ENCODE results near the gene NEO1. TPM values are rescaled to one million over a fixed set of nuclear protein-coding genes. Genes with fewer than 3 reads are reported as not detected.
A peak's percentile ranks its signal among the peaks of the same experiment; 100 is the strongest.

The NEO1 gene
- total RNA-seq, 1 experiment from 2014 or later, result 41.8 TPM

- H4K20me1 ChIP-seq (ENCODE audit: control insufficient read depth, insufficient read depth, insufficient read length), result no peaks in the 10 kb centered on the region
- no peak overlapping the region for H3K4me2 ChIP-seq (ENCODE audit: insufficient read depth, insufficient read length, low read length)
- H3K56ac ChIP-seq (ENCODE audit: insufficient read length, low read depth, low read length), result no peak overlapping the region
- H2BK120ac ChIP-seq (ENCODE audit: low read depth, low read length, poor library complexity, severe bottlenecking), result no peak overlapping the region
- H3K23me2 ChIP-seq (ENCODE audit: insufficient read length, low read depth, low read length, poor library complexity, severe bottlenecking), result no peaks in the 10 kb centered on the region
- no peak overlapping the region for H2AFZ ChIP-seq (ENCODE audit: low read length)
- H3K4ac ChIP-seq (ENCODE audit: low read depth, low read length), result no peak overlapping the region
- H3K4me1 ChIP-seq (ENCODE audit: insufficient read depth, low read length), result no peaks in the 10 kb centered on the region
- no peak overlapping the region for H3K9ac ChIP-seq (ENCODE audit: extremely low read depth, insufficient read length, low read length)
- DNase-seq, result no peak
- no peak overlapping the region for H3T11ph ChIP-seq (ENCODE audit: low read length)
- H3K18ac ChIP-seq (ENCODE audit: insufficient read length, low read depth, low read length), result no peak overlapping the region
- peaks cover 2 to 60% (median 43%) of the 10 kb centered on the region in 3 experiments; a peak in 5 of 7 replicates for H3K36me3 Mint-ChIP-seq (ENCODE audit: insufficient read depth in 1 of 3, low read depth in 3 of 3)
- H4K5ac ChIP-seq (ENCODE audit: insufficient read length, low read depth, low read length), result no peak overlapping the region
- H3K14ac ChIP-seq (ENCODE audit: insufficient read depth, low read length), result no peak overlapping the region
- no peak for TF ChIP-seq CTCF (conservative IDR thresholded peaks at IDR 0.05)
- 0 out of 7 replicates have a peak overlapping the region, but pooled peaks of 1 of the 3 experiments have one; percentile 5 for H3K27ac Mint-ChIP-seq
- H3K27me3 ChIP-seq (ENCODE audit: insufficient read depth, low read length), result no peaks in the 10 kb centered on the region
- H2BK12ac ChIP-seq (ENCODE audit: insufficient read length, low read depth, low read length), result no peak overlapping the region
- H3K79me1 ChIP-seq (ENCODE audit: insufficient read depth, low read depth, low read length, poor library complexity, severe bottlenecking), result no peaks in the 10 kb centered on the region
- H3K23ac ChIP-seq (ENCODE audit: insufficient read length, low read depth, low read length), result no peak overlapping the region
- no peak overlapping the region for H2AK5ac ChIP-seq (ENCODE audit: insufficient read length, low read length)
- no peak overlapping the region for H4K91ac ChIP-seq (ENCODE audit: insufficient read length, low read depth, low read length)
- no peaks in the 10 kb centered on the region for H3K9me3 ChIP-seq (ENCODE audit: control insufficient read depth, low read depth, low read length)
- H3K79me2 ChIP-seq (ENCODE audit: insufficient read depth, low read length), result no peaks in the 10 kb centered on the region
- H3K9me3 Mint-ChIP-seq, result no peaks in the 10 kb centered on the region
- H4K8ac ChIP-seq (replicated peaks; ENCODE audit: insufficient read length, low read depth, low read length), result no peak overlapping the region
- WGBS (ENCODE audit: extremely low coverage, insufficient read length, low lambda C conversion rate), result no CpG with 5 or more reads among the region's 2 CpGs
- H3K27ac ChIP-seq (ENCODE audit: insufficient read length, low read depth, low read length), result no peak overlapping the region
- no peak overlapping the region for H3K4me3 Mint-ChIP-seq
- no peaks in the 10 kb centered on the region for H3K4me1 Mint-ChIP-seq
- no peak overlapping the region for H2BK15ac ChIP-seq (ENCODE audit: low read depth, low read length)
- no peak overlapping the region for H2BK5ac ChIP-seq (ENCODE audit: insufficient read length, low read length)
- H2BK20ac ChIP-seq (ENCODE audit: low read depth, low read length, poor library complexity, severe bottlenecking), result no peak overlapping the region
- H3K27me3 Mint-ChIP-seq (ENCODE audit: low read depth), result no peaks in the 10 kb centered on the region
These were observed 234.0 kb downstream of the NEO1 start for GRCh38 chr15:73286311-73286710.

Measured in H9 (cell line).